Thymus (tissue), 11 donors: Measurements from ENCODE around the gene ZNF579. TPM values are rescaled to one million over a fixed set of nuclear protein-coding genes. Genes with fewer than 3 reads are reported as not detected.
"Not testable (repeated sequence)": the region's sequence is repeated elsewhere in the genome, so short reads cannot be mapped to it uniquely, and the experiment has no call there.

Experiments
- DNase-seq, 9 donors: peaks; one replicate each; pipeline ENCODE4 v3.0.0-alpha.2; 2013; ENCODE audit warnings: low spot score in 9 of 9, low read depth in 6 of 9, missing footprints in 1 of 9
- H3K27ac ChIP-seq, 2 donors: one replicate each; pipeline ENCODE4 v1.5.1; 2013; ENCODE audit warnings: control low read depth in 1 of 2, low read depth in 1 of 2, low read length in 1 of 2, mild to moderate bottlenecking in 1 of 2, moderate library complexity in 1 of 2
- H3K27me3 ChIP-seq, 2 donors: one replicate each; pipeline ENCODE4 v1.5.1; 2013; ENCODE audit warnings: low read length in 1 of 2; ENCODE audit not compliant: control insufficient read depth in 2 of 2, insufficient read depth in 1 of 2
- H3K36me3 ChIP-seq, 2 donors: one replicate each; pipeline ENCODE4 v1.5.1; 2013; ENCODE audit warnings: low read length in 1 of 2, mild to moderate bottlenecking in 1 of 2, moderate library complexity in 1 of 2; ENCODE audit not compliant: control insufficient read depth in 2 of 2, insufficient read depth in 2 of 2
- H3K4me1 ChIP-seq, 2 donors: one replicate each; pipeline ENCODE4 v1.5.1; 2013; ENCODE audit warnings: low read length in 2 of 2; ENCODE audit not compliant: control insufficient read depth in 2 of 2, insufficient read depth in 2 of 2
- H3K4me3 ChIP-seq, 2 donors: one replicate each; pipeline ENCODE4 v1.5.1; 2013; ENCODE audit warnings: low read length in 2 of 2, control low read depth in 1 of 2, mild to moderate bottlenecking in 1 of 2
- H3K9me3 ChIP-seq, 2 donors: one replicate each; pipeline ENCODE4 v1.5.1; 2013; ENCODE audit warnings: low read length in 1 of 2, mild to moderate bottlenecking in 1 of 2; ENCODE audit not compliant: control insufficient read depth in 2 of 2, insufficient read depth in 1 of 2
- WGBS: extraction: QIAGEN DNeasy Blood & Tissue Kit; methylation state at CpG from one replicate; pipeline ENCODE4 v1.1.7; 2013; 5-methylcytosine and 5-hydroxymethylcytosine counted together
- polyA plus RNA-seq: library from polyadenylated mRNA; stranded (reverse); fragments of 200-250 nt; gene quantifications from one replicate; pipeline ENCODE4 v1.2.3, GENCODE V29; 2013
- total RNA-seq: library from RNA; stranded (reverse); fragments of 120-200 nt; gene quantifications from one replicate; pipeline ENCODE4 v1.2.4, GENCODE V29; 2013
- donor health status: healthy.

Gene ZNF579
- total and polyA plus RNA-seq, 2 donors = 2.3 to 5.5 TPM

- H3K36me3 ChIP-seq = peaks cover 4 to 21% of the 10 kb centered on the region in 2 donors
- H3K4me3 ChIP-seq = no peak overlapping the region
- DNase-seq = no peak
- H3K4me1 ChIP-seq = peaks cover 20 to 26% of the 10 kb centered on the region in 2 donors
- H3K27me3 ChIP-seq = peaks cover 4 to 5% of the 10 kb centered on the region in 2 donors
- no peak overlapping the region for H3K27ac ChIP-seq
- 70% methylated on average over 6 of the region's 6 CpGs for WGBS
- no peaks in the 10 kb centered on the region for H3K9me3 ChIP-seq
Measured at GRCh38 chr19:55581823-55582223, 1.2 kb upstream of the ZNF579 start.

GRCh38 chr19:55581145-55581822 is 636 bp upstream of the ZNF579 start:
- H3K27ac ChIP-seq = peak overlapping the region in 1 of 2 donors; percentile 86
- H3K36me3 ChIP-seq = peaks cover 5 to 21% of the 10 kb centered on the region in 2 donors
- peak in 2 of 9 donors; percentile 29 to 46 for DNase-seq
- no peaks in the 10 kb centered on the region for H3K9me3 ChIP-seq
- H3K4me1 ChIP-seq = peaks cover 15 to 21% of the 10 kb centered on the region in 2 donors
- peaks cover 0 to 4% of the 10 kb centered on the region in 2 donors for H3K27me3 ChIP-seq
- WGBS = 50% methylated on average over 12 of the region's 12 CpGs
- H3K4me3 ChIP-seq = peak overlapping the region; percentile 68 to 84

- Histone ChIP-seq H3K27ac (peak overlapping the region; percentile 77 to 86), H3K4me3 (peak overlapping the region; percentile 68 to 84), H3K27me3 (peaks cover 0 to 2% of the 10 kb centered on the region in 2 donors), H3K4me1 (peaks cover 9 to 10% of the 10 kb centered on the region in 2 donors), H3K9me3 (no peaks in the 10 kb centered on the region), H3K36me3 (peaks cover 5 to 21% of the 10 kb centered on the region in 2 donors)
- WGBS = 16% methylated on average over 20 of the region's 20 CpGs
- DNase-seq = peak in 2 of 9 donors; percentile 17 to 36
Measured at GRCh38 chr19:55579766-55580621, 654 bp downstream of the ZNF579 start.

- Histone ChIP-seq H3K27ac (no peak overlapping the region), H3K27me3 (no peaks in the 10 kb centered on the region), H3K36me3 (peaks cover 5 to 21% of the 10 kb centered on the region in 2 donors), H3K9me3 (no peaks in the 10 kb centered on the region), H3K4me3 (no peak overlapping the region), H3K4me1 (peaks cover 9 to 10% of the 10 kb centered on the region in 2 donors)
- DNase-seq = no peak
- 97% methylated on average over 90 of the region's 90 CpGs for WGBS
Measured at GRCh38 chr19:55578761-55579747, 1.6 kb downstream of the ZNF579 start.

GRCh38 chr19:55578031-55578760 is 2.5 kb downstream of the ZNF579 start:
- Histone ChIP-seq H3K36me3 (peaks cover 5 to 21% of the 10 kb centered on the region in 2 donors), H3K9me3 (no peaks in the 10 kb centered on the region), H3K27me3 (no peaks in the 10 kb centered on the region), H3K4me3 (no peak overlapping the region), H3K27ac (no peak overlapping the region), H3K4me1 (peaks cover 9 to 10% of the 10 kb centered on the region in 2 donors)
- 98% methylated on average over 83 of the region's 83 CpGs for WGBS
- no peak for DNase-seq

- Histone ChIP-seq H3K27me3 (no peaks in the 10 kb centered on the region), H3K27ac (no peak overlapping the region), H3K4me3 (no peak overlapping the region), H3K4me1 (peaks cover 9% of the 10 kb centered on the region in 2 donors), H3K9me3 (no peaks in the 10 kb centered on the region), H3K36me3 (peaks cover 5 to 21% of the 10 kb centered on the region in 2 donors)
- WGBS = 97% methylated on average over 5 of the region's 5 CpGs
- no peak for DNase-seq
Measured at GRCh38 chr19:55576746-55577145, 3.9 kb downstream of the ZNF579 start.

GRCh38 chr19:55573929-55574328 is 6.7 kb downstream of the ZNF579 start:
- H3K27me3 ChIP-seq, H3K27ac ChIP-seq, DNase-seq, H3K4me3 ChIP-seq, H3K4me1 ChIP-seq, H3K9me3 ChIP-seq: not testable (repeated sequence)
- H3K36me3 ChIP-seq = peaks cover 5 to 18% of the 10 kb centered on the region in 2 donors
- WGBS = 99% methylated on average over 6 of the region's 6 CpGs

GRCh38 chr19:55569477-55569876 is 11.2 kb downstream of the ZNF579 start:
- DNase-seq, H3K27me3 ChIP-seq, H3K27ac ChIP-seq, H3K36me3 ChIP-seq, H3K9me3 ChIP-seq, H3K4me3 ChIP-seq, H3K4me1 ChIP-seq: not testable (repeated sequence)
- 96% methylated on average over 5 of the region's 5 CpGs for WGBS
